ENCODE results near the gene PTPRH.

Gene PTPRH

GRCh38 chr19:55132453-55133129, 76.7 kb downstream of the PTPRH start:
- no peak for DNase-seq (ENCODE audit: low read depth, low spot score)

GRCh38 chr19:55131421-55131820, 77.9 kb downstream of the PTPRH start:
- no peak for DNase-seq (ENCODE audit: low read depth, low spot score)

Data from ELF-1 (cell line).